RWPE1 (cell line): ENCODE measurements around the gene SUN2.

Experiments
- CTCF ChIA-PET: fragments of 350-600 bp; sonication (Branson Sonifier 250); formaldehyde crosslinking; extraction: SDS; loops from one replicate; lab custom pipeline; 2021; lab: Yijun Ruan, JAX
- POLR2A ChIA-PET: fragments of 400-600 bp; formaldehyde crosslinking; extraction: SDS; loops from one replicate; lab custom pipeline; 2020; ENCODE audit warnings: antibody characterized with exemption; ENCODE audit not compliant: low non-redundant PET; lab: Yijun Ruan, JAX
- DNase-seq: peaks from one replicate; pipeline ENCODE4 v3.0.0; 2012; ENCODE audit warnings: low spot score
- H3K27ac ChIP-seq: fragments of 450-650 bp; 2 replicates; pipeline ENCODE4 v1.5.1; 2017
- TF ChIP-seq, protein P1 (sequence below): fragments of 450-650 bp; conservative IDR thresholded peaks from 2 replicates; pipeline ENCODE4 v1.5.1; 2017; ENCODE audit warnings: low read depth, mild to moderate bottlenecking

SUN2 gene

DNA sequence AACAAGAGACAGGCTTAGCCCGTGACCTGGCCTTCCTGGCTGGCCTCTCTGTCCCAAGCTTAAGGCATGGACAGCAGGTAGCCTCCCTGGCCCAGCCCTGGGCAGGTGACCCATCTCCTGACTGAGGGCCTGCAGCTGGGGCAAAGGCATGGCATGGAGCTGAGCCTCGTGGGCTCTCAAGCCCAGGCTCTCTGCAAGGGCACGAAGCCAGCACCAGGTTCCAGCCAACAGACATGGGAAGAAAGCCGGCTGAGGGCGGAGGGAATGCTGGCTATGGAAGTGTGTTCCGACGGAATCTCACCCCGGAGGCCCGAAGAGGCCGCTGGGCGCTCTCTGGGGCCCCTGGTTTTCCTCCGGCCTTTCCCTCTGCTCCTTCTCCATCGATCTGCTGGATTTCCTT, 25.2 kb upstream of the SUN2 start:
- ChIA-PET CTCF (no interaction called here), POLR2A (interaction anchor here (0.6 kb wide), 1 partner anchor 128 kb away, joined by 3 read pairs; no protein-coding TSS in a partner anchor)
- H3K27ac ChIP-seq, result no peak overlapping the region
- no peak for DNase-seq
- TF ChIP-seq, protein P1, sequence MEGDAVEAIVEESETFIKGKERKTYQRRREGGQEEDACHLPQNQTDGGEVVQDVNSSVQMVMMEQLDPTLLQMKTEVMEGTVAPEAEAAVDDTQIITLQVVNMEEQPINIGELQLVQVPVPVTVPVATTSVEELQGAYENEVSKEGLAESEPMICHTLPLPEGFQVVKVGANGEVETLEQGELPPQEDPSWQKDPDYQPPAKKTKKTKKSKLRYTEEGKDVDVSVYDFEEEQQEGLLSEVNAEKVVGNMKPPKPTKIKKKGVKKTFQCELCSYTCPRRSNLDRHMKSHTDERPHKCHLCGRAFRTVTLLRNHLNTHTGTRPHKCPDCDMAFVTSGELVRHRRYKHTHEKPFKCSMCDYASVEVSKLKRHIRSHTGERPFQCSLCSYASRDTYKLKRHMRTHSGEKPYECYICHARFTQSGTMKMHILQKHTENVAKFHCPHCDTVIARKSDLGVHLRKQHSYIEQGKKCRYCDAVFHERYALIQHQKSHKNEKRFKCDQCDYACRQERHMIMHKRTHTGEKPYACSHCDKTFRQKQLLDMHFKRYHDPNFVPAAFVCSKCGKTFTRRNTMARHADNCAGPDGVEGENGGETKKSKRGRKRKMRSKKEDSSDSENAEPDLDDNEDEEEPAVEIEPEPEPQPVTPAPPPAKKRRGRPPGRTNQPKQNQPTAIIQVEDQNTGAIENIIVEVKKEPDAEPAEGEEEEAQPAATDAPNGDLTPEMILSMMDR, result no peak

DNA sequence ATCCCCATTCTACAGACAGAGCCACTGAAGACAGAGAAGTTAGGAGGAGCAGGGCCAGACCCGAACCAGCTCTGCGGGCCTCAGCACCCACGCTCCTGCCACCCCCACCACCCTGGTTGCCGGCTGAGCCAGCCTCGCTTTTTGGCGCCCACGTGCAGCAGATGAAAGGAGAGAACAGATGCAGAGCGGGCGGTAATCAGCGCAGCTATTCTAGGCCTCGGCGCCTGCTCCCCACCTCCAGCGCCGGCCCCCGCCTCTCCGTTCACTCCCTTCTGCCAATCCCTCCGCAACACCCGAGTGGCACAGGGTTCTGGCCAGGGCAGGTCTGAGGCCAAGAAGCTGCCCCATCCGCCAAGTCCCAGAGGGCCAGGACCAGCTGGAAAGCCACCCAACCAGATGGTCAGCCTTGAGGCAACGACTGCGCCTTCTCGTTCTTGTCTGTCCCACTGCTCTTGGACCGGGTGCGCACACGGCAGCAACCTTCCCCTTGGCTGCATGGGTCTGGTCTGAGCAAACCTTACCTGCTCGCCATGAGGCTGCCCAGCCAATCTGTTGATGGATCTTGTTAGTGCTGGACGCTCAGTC, 21.4 kb upstream of the SUN2 start:
- H3K27ac ChIP-seq, result no peak overlapping the region
- POLR2A ChIA-PET, result no interaction called here
- TF ChIP-seq, protein P1, result no peak
- CTCF ChIA-PET, result no interaction called here
- no peak for DNase-seq

DNA sequence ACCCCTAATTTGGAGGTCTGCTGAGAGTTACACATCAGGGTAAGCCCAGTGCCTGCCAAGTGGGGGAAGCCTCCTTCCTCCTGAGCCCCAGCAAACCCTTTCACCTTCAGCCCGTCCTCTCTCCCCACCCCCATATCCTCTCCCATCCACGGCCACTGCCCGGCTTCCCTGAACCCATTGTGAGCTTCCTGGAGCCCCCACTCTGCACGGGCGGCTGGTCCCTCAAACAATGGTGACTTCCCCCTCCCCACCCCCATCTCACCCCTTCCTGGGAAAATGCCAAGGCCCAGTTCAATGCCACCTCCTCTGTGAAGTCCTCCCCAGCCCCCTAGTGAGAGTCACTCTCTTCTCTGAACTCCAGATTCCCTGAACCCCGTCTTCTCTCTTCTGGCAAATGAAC, 20.3 kb upstream of the SUN2 start:
- CTCF ChIA-PET, result no interaction called here
- TF ChIP-seq, protein P1, result no peak
- POLR2A ChIA-PET, result no interaction called here
- H3K27ac ChIP-seq, result peak overlapping the region; percentile 50; the same call in 1 of the 2 replicates
- DNase-seq, result no peak

DNA sequence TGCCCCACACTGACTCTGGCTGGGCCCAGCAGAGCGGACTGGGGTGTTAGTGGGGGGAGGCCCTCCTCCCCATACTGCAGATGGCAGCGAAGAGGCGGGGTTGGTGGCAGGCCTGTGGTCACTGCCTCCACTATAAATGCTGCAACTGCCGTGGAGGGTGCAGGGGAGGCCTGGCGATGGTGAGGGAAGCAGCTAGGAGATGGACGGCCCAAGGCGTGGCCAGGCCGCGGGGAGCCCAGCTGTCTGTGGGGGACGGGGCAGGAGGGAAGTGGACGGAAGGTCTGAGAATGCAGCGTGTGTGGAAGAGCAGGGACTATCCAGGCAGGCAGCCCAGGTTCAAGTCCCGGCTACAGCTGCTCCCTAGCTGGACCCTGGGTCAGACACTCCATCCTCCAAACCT, 19.9 kb upstream of the SUN2 start:
- POLR2A ChIA-PET, result no interaction called here

DNA sequence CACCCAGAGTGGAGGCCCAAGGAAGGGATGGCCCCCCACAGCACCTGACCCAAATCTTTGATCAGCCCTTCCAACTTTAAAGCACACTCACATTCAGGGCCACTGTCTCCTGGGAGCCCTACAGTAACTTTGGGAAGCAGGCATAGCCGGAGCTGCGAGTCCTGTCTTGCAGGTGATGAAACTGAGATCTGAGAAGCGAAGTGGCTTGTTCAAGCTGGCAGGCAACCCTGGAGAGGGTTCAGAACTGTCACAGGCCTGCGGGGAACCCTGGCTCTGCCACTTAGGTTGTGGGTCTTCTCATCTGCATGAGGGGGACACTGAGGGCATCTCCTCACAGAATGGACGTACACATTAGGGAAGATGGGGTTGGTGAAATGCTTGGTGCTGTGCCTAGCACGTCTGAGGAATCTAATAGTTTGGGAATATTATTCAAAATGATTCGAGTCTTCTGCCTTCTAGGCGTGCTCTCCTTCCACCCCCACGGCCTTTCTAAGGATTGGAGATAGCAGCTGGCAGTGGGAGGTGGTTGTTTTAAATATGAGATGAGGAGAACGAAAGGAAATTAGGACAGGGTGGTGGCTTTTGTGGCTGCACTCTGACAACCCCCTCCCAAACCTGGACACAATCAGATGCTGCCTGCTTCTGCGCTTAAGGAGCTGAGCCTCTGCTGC, 18.8 kb upstream of the SUN2 start:
- POLR2A ChIA-PET, result no interaction called here
- peak overlapping the region; percentile 50 for H3K27ac ChIP-seq
- CTCF ChIA-PET, result interaction anchor here (0.7 kb wide), 1 partner anchor 725 kb away, joined by 3 read pairs; no protein-coding TSS in a partner anchor
- TF ChIP-seq, protein P1, result no peak
- no peak for DNase-seq

More for the DNA sequence above, 19.9 kb upstream of the SUN2 start:
- H3K27ac ChIP-seq, result peak overlapping the region; percentile 50
- TF ChIP-seq, protein P1, result no peak
- CTCF ChIA-PET, result no interaction called here
- DNase-seq, result no peak

DNA sequence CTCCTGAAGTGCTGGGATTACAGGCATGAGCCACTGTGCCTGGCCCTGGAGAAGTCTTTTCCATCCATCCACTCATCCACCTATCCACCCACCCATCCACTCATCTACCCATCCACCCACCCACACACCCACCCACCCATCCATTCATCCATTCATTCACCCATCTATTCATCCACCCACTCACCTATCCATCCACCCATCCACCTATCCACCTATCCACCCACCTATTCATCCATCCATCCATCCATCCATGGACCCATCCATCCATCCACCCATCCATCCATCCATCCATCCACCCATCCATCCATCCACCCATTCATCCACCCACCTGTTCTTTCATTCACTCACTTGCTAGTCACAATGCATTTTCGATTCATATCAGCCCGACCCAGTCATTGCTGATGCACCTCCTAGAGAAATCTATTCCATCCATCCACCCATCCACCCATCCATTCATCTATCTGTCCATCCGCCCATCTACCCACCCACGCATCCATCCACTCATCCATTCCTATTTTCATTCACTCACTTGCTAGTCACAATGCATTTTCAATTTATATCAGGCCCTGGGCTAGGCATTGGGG, 17.7 kb upstream of the SUN2 start:
- H3K27ac ChIP-seq, result no peak overlapping the region
- CTCF ChIA-PET, result no interaction called here
- TF ChIP-seq, protein P1, result no peak
- POLR2A ChIA-PET, result no interaction called here
- DNase-seq, result no peak
